HCT116 (cell line): Measurements from ENCODE around the gene ELOB. TPM values are rescaled to one million over a fixed set of nuclear protein-coding genes. Genes with fewer than 3 reads are reported as not detected.

ENCODE experiments used
- ATAC-seq: fragments of 200-7000 bp; cut with Tn5 transposase; 2 replicates; pipeline ENCODE4 v1.9.1; 2020; ENCODE audit warnings: mild to moderate bottlenecking, moderate library complexity
- BruUV-seq: library from RNA; stranded (reverse); fragments of 400-500 nt; replicated peaks from 2 replicates; lab custom pipeline; 2021; lab: Mats Ljungman, UMichigan
- CTCF ChIA-PET: fragments of 300-600 bp; sonication (Branson Sonifier 250); formaldehyde crosslinking; loops from one replicate; lab custom pipeline; 2021; ENCODE audit warnings: antibody characterized with exemption; lab: Charles Lee
- POLR2A ChIA-PET: fragments of 300-600, 350-600 bp; sonication (Branson Sonifier 250); formaldehyde crosslinking; loops from one replicate; lab custom pipeline; 2021; ENCODE audit warnings: antibody characterized with exemption; lab: Charles Lee
- RAD21 ChIA-PET, 2 experiments: fragments of 300-600 bp; sonication (Branson Sonifier 250); formaldehyde crosslinking; loops; one replicate each; lab custom pipeline; 2023; ENCODE audit warnings: low total read pairs in 2 of 2; ENCODE audit not compliant: uncharacterized antibody in 2 of 2, unreplicated experiment in 2 of 2, low non-redundant PET in 1 of 2; lab: Charles Lee
- DNase-seq: peaks from one replicate; pipeline ENCODE4 v3.0.0-alpha.2; 2010; ENCODE audit warnings: low read depth, low spot score
- H2AFZ ChIP-seq: fragments of 200-600 bp; shearing (Covaris generic), sonication (generic); 2 replicates; pipeline ENCODE4 v1.6.1; 2017; ENCODE audit warnings: low read depth, mixed run types, mixed read lengths, antibody characterized with exemption, low read length; ENCODE audit not compliant: poor library complexity, severe bottlenecking
- H3K27ac ChIP-seq: 2 replicates; pipeline ENCODE4 v1.5.1; 2012; ENCODE audit warnings: low read depth, low read length
- H3K27me3 ChIP-seq: fragments of 200-600 bp; sonication (generic); 2 replicates; pipeline ENCODE4 v1.6.1; 2016; ENCODE audit warnings: mixed run types, low read length, mixed read lengths; ENCODE audit not compliant: insufficient read depth
- H3K36me3 ChIP-seq, 2 experiments: fragments of 200-500 bp in 1 of 2; fragments of 200-600 bp in 1 of 2; sonication (Bioruptor generic) in 1 of 2; sonication (generic) in 1 of 2; 2 replicates each; pipeline versions ENCODE4 v1.5.1 to v1.6.1; 2014 to 2016; ENCODE audit warnings: low read length in 2 of 2, inconsistent platforms in 1 of 2, mixed read lengths in 1 of 2, mixed run types in 1 of 2; ENCODE audit not compliant: insufficient read depth in 2 of 2, control insufficient read depth in 1 of 2
- H3K4me1 ChIP-seq, 2 experiments: fragments of 200-600 bp in 1 of 2; sonication (generic) in 1 of 2; 2 replicates each; pipeline versions ENCODE4 v1.5.1 to v1.6.1; 2012 to 2017; ENCODE audit warnings: low read length in 2 of 2, inconsistent platforms in 1 of 2, mild to moderate bottlenecking in 1 of 2, mixed read lengths in 1 of 2, mixed run types in 1 of 2, moderate library complexity in 1 of 2; ENCODE audit not compliant: insufficient read depth in 2 of 2, control insufficient read depth in 1 of 2
- H3K4me2 ChIP-seq: fragments of 200-600 bp; sonication (generic); 2 replicates; pipeline ENCODE4 v1.6.1; 2017; ENCODE audit warnings: mixed run types, low read length, mixed read lengths
- H3K4me3 ChIP-seq, 2 experiments: fragments of 200-600 bp in 1 of 2; sonication (generic) in 1 of 2; replicated peaks in 1 of 2; 2 replicates each; pipeline ENCODE4 v1.5.1; 2011 to 2016; ENCODE audit warnings: low read length in 2 of 2, control low read depth in 1 of 2, low read depth in 1 of 2, mild to moderate bottlenecking in 1 of 2, mixed read lengths in 1 of 2, mixed run types in 1 of 2
- H3K79me2 ChIP-seq: fragments of 200-600 bp; sonication (generic); 2 replicates; pipeline ENCODE4 v1.6.1; 2017; ENCODE audit warnings: mild to moderate bottlenecking, mixed run types, low read length, moderate library complexity, mixed read lengths; ENCODE audit not compliant: insufficient read depth
- H3K9ac ChIP-seq: fragments of 200-600 bp; sonication (generic); 2 replicates; pipeline ENCODE4 v1.6.1; 2016; ENCODE audit warnings: low read length, mixed read lengths
- H3K9me2 ChIP-seq: fragments of 200-600 bp; sonication (generic), shearing (Covaris generic); 2 replicates; pipeline ENCODE4 v1.6.1; 2017; ENCODE audit warnings: mixed run types, mild to moderate bottlenecking, moderate library complexity; ENCODE audit not compliant: insufficient read depth
- H3K9me3 ChIP-seq, 2 experiments: fragments of 200-500 bp in 1 of 2; fragments of 200-600 bp in 1 of 2; sonication (Bioruptor generic) in 1 of 2; sonication (generic) in 1 of 2; 2 replicates each; pipeline ENCODE4 v1.6.1; 2014 to 2017; ENCODE audit warnings: low read length in 2 of 2, mixed read lengths in 2 of 2, inconsistent platforms in 1 of 2, low read depth in 1 of 2, mild to moderate bottlenecking in 1 of 2, mixed run types in 1 of 2, moderate library complexity in 1 of 2; ENCODE audit not compliant: control insufficient read depth in 1 of 2, insufficient read depth in 1 of 2
- H4K20me1 ChIP-seq: fragments of 200-600 bp; sonication (generic), shearing (Covaris generic); 2 replicates; pipeline ENCODE4 v1.6.1; 2017; ENCODE audit warnings: mixed run types, mild to moderate bottlenecking, moderate library complexity; ENCODE audit not compliant: insufficient read depth
- CEBPB ChIP-seq: IDR thresholded peaks from 2 replicates; pipeline ENCODE4 v1.6.1; 2012; ENCODE audit warnings: low read depth
- EZH2 ChIP-seq: fragments of 200-600 bp; sonication (generic); IDR thresholded peaks from 2 replicates; pipeline ENCODE4 v1.6.1; 2017; ENCODE audit warnings: antibody characterized with exemption, mixed run types
- POLR2AphosphoS5 ChIP-seq: IDR thresholded peaks from 2 replicates; pipeline ENCODE4 v1.6.1; 2011; ENCODE audit warnings: mild to moderate bottlenecking, low read depth, low read length, moderate library complexity
- RAD21 ChIP-seq: IDR thresholded peaks from 2 replicates; pipeline ENCODE4 v1.6.1; 2012; ENCODE audit warnings: low read depth, mild to moderate bottlenecking
- SP1 ChIP-seq: IDR thresholded peaks from 2 replicates; pipeline ENCODE4 v1.6.1; 2012; ENCODE audit warnings: low read depth
- ZNF274 ChIP-seq: fragments of 200-500 bp; sonication (Bioruptor generic); IDR thresholded peaks from 2 replicates; pipeline ENCODE4 v1.6.1; 2014; ENCODE audit warnings: mild to moderate bottlenecking, low read depth, low read length, inconsistent platforms
- intact Hi-C: fragments of 100-400 bp; cut with micrococcal nuclease; formaldehyde crosslinking; loops from 2 replicates; pipeline ENCODE4 v1.10.0; 2022
- total RNA-seq: library from RNA; stranded (reverse); gene quantifications from one replicate; pipeline ENCODE4 v1.2.1, GENCODE V29; 2021; ENCODE audit not compliant: unreplicated experiment
- TF ChIP-seq, protein P1 (sequence below): IDR thresholded peaks from 2 replicates; pipeline ENCODE4 v1.6.1; 2011; ENCODE audit warnings: mild to moderate bottlenecking, low read length, moderate library complexity; ENCODE audit not compliant: insufficient replicate concordance; ENCODE audit errors: extremely low read depth
- TF ChIP-seq, protein P2 (sequence below), 3 experiments: fragments of 200-600 bp in 1 of 3; sonication (generic) in 1 of 3; IDR thresholded peaks in 2 of 3; conservative IDR thresholded peaks in 1 of 3; 2 replicates each; pipeline ENCODE4 v1.5.1; 2012 to 2017; ENCODE audit warnings: low read depth in 2 of 3, low read length in 2 of 3, antibody characterized with exemption in 1 of 3, borderline replicate concordance in 1 of 3, control low read depth in 1 of 3, mild to moderate bottlenecking in 1 of 3, mixed read lengths in 1 of 3, mixed run types in 1 of 3, moderate library complexity in 1 of 3; ENCODE audit not compliant: insufficient read depth in 1 of 3

The ELOB gene
- total RNA-seq, 1 experiment from 2014 or later, result 239 TPM

GRCh38 chr16:2753733-2754020 lies 23.4 kb downstream of the ELOB start:
- H3K9me2 ChIP-seq, result no peaks in the 10 kb centered on the region
- peak overlapping the region; percentile 90 for H3K9ac ChIP-seq
- POLR2A ChIA-PET, result interaction anchor here (0.6 kb wide), 1 partner anchor 71 kb away, joined by 3 read pairs; no protein-coding TSS in a partner anchor
- H4K20me1 ChIP-seq, result peaks cover 39% of the 10 kb centered on the region; the same call in 1 of the 2 replicates
- peaks cover 26 to 43% of the 10 kb centered on the region in 2 experiments for H3K36me3 ChIP-seq
- H3K4me3 ChIP-seq, result peak overlapping the region; percentile 92 to 96
- ATAC-seq, result no peak
- BruUV-seq, result no TSS peak
- H3K4me2 ChIP-seq, result peak overlapping the region; percentile 76
- peaks cover 75% of the 10 kb centered on the region for H3K79me2 ChIP-seq
- CTCF ChIA-PET, result no interaction called here
- no peak overlapping the region for H2AFZ ChIP-seq
- peaks cover 18 to 32% of the 10 kb centered on the region in 2 experiments for H3K4me1 ChIP-seq
- H3K27ac ChIP-seq, result peak overlapping the region; percentile 100
- RAD21 ChIA-PET, result interaction anchor here in 1 of 2 experiments (1.1 kb wide), 1 partner anchor 70 kb away, joined by 4 read pairs; no protein-coding TSS in a partner anchor
- H3K9me3 ChIP-seq, result no peaks in the 10 kb centered on the region
- DNase-seq, result no peak
- intact Hi-C loops, result no loop called here
- no peaks in the 10 kb centered on the region for H3K27me3 ChIP-seq
- TF ChIP-seq POLR2AphosphoS5, result no peak
- TF ChIP-seq, all 23 proteins: peak for 0

DNA sequence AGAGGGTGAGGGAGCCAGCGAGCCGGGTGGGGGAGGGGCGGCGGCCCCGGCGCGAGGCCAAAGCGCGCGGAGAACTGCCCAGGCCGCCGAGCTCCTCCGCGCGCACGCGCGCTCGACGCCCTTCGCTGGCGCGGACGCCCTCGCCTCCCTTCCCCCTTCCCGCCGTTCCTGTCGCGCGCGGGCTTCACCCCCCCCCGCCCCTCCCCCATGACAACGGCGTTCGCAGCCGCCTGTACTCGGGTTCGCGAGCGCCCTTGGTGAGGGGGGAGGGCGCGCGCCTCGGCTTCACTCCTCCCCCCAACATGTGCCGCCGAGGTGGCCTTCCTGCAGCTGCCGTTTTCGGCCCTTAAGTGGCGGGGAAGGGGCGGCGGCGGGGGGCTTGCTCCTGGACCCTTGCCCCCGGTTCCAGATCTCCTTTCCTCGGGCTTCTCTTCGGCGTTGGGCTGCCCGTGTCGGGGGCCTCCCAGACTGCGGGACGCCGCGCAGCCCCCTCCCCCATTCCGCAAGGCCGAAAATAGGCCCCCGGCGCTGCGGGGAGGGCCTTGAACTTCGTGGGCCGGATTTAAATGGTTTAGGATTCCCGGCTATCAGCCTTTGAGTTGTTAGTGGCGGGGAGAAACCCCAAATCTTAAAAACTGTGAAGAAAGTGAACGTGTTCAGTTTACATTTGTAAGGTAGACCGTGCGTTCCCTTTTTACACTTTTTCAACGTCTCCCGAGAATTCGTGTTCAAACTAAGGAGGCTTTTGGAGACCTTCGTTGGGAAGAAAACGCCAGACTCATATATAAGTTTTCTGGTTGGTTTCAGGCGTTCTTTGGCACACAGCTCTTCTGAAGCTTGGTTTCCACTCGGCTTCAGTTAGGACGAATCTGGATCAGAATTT lies 24.0 kb downstream of the ELOB start:
- TF ChIP-seq, protein P1, sequence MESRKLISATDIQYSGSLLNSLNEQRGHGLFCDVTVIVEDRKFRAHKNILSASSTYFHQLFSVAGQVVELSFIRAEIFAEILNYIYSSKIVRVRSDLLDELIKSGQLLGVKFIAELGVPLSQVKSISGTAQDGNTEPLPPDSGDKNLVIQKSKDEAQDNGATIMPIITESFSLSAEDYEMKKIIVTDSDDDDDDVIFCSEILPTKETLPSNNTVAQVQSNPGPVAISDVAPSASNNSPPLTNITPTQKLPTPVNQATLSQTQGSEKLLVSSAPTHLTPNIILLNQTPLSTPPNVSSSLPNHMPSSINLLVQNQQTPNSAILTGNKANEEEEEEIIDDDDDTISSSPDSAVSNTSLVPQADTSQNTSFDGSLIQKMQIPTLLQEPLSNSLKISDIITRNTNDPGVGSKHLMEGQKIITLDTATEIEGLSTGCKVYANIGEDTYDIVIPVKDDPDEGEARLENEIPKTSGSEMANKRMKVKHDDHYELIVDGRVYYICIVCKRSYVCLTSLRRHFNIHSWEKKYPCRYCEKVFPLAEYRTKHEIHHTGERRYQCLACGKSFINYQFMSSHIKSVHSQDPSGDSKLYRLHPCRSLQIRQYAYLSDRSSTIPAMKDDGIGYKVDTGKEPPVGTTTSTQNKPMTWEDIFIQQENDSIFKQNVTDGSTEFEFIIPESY, result no peak
- TF ChIP-seq CEBPB (no peak), SP1 (no peak), RAD21 (no peak), EZH2 (no peak), ZNF274 (no peak)
- TF ChIP-seq, protein P2, sequence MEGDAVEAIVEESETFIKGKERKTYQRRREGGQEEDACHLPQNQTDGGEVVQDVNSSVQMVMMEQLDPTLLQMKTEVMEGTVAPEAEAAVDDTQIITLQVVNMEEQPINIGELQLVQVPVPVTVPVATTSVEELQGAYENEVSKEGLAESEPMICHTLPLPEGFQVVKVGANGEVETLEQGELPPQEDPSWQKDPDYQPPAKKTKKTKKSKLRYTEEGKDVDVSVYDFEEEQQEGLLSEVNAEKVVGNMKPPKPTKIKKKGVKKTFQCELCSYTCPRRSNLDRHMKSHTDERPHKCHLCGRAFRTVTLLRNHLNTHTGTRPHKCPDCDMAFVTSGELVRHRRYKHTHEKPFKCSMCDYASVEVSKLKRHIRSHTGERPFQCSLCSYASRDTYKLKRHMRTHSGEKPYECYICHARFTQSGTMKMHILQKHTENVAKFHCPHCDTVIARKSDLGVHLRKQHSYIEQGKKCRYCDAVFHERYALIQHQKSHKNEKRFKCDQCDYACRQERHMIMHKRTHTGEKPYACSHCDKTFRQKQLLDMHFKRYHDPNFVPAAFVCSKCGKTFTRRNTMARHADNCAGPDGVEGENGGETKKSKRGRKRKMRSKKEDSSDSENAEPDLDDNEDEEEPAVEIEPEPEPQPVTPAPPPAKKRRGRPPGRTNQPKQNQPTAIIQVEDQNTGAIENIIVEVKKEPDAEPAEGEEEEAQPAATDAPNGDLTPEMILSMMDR (IDR thresholded peaks at IDR 0.05 in 2 of 3, conservative IDR thresholded peaks at IDR 0.05 in 1 of 3; ENCODE audit: borderline replicate concordance in 1 of 3, insufficient read depth in 1 of 3, low read depth in 2 of 3, low read length in 2 of 3), result no peak
- no TSS peak for BruUV-seq
- H3K9ac ChIP-seq, result peak overlapping the region; percentile 90
- H4K20me1 ChIP-seq, result peaks cover 35% of the 10 kb centered on the region; the same call in 1 of the 2 replicates
- DNase-seq, result peak; percentile 58
- ChIA-PET RAD21 (interaction anchor here (0.7 to 1.1 kb wide), 2 partner anchors 71 kb away, joined by 3 to 4 read pairs; no protein-coding TSS in a partner anchor), POLR2A (interaction anchor here (0.6 to 2.1 kb wide), 6 partner anchors 17 to 195 kb away, joined by 3 to 7 read pairs (median 3); no protein-coding TSS in a partner anchor), CTCF (no interaction called here)
- peaks cover 18 to 32% of the 10 kb centered on the region in 2 experiments for H3K4me1 ChIP-seq
- H3K79me2 ChIP-seq, result peaks cover 69% of the 10 kb centered on the region
- peak overlapping the region; percentile 92 to 96 for H3K4me3 ChIP-seq
- H3K9me2 ChIP-seq, result no peaks in the 10 kb centered on the region
- intact Hi-C loops, result no loop called here
- H3K9me3 ChIP-seq, result no peaks in the 10 kb centered on the region
- peak overlapping the region; percentile 76 for H3K4me2 ChIP-seq
- no peaks in the 10 kb centered on the region for H3K27me3 ChIP-seq
- ATAC-seq, result peak; percentile 63
- H2AFZ ChIP-seq, result no peak overlapping the region
- peaks cover 20 to 39% of the 10 kb centered on the region in 2 experiments; a peak in 3 of 4 replicates for H3K36me3 ChIP-seq
- H3K27ac ChIP-seq, result peak overlapping the region; percentile 100
